ENCODE data around the gene OR1I1.

OR1I1 gene

DNA sequence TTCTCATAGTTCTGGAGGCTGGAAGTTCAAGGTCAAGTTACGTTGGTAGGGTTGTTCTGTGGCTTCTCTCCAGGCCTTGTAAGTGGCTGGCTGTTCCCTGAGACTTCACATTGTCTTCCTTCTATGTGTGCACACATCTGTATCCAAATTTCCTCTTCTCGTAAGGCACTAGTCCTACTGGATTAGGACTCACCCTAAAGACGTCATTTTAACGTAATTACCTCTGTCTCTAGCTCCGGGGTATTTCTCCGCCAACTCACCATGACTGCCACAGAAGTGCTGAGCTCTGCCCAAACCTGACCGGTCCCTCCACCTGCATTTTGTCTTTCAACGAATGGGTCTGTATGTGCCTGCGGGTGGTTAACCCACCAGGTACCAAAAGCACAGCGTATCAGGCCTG lies 16.4 kb downstream of the OR1I1 start:
- DNase-seq (ENCODE audit: low read depth in 2 of 2), result no peak

DNA sequence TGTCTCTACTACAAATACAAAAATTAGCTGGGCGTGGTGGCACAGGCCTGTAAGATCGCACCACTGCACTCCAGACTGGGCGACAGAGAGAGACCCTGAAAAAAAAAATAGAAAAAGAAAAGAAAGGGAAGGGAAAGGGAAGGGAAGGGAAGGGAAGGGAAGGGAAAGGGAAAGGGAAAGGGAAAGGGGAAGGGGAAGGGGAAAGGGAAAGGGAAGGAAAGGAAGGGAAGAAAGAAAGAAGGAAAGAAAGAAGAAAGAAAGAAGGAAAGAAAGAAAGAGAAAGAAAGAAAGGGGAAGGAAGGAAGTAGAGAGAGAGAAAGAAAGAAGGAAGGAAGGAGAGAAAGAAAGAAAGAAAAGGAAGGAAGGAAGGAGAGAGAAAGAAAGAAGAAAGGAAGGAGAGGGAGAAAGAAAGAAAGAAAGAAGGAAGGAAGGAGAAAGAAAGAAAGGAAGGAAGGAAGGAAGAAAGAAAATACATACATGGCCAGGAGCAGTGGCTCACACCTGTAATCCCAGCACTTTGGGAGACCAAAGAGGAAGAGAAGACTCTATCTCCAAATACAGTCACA lies 17.1 kb downstream of the OR1I1 start:
- DNase-seq (ENCODE audit: low read depth in 2 of 2), result no peak

DNA sequence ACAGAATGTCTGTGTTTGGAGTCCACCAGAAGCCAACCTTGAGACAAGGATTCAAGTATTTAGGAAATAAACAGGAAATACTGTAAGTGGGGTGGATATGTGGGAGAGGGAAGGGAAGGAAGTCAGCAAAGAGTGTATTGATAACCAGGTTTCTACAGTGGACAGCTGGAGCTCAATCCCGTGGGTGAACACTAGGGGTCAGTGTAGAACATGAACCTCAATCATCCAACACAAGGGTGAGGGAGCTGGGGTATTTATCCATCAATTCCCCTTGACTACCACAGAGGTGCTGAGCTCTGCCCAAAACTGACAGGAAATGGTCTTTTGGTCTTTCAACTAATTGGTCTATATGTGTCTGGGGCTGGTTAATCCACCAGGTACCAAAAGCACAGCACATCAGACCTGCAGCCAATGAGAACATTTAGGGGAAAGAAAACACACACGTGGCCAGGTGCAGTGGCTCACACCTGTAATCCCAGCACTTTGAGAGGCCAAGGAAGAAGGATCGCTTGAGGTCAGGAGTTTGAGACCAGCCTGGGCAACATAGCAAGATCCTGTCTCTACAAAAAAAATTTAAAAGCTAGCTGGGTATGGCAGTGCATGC lies 19.6 kb downstream of the OR1I1 start:
- no peak for DNase-seq (ENCODE audit: low read depth in 2 of 2)

DNA sequence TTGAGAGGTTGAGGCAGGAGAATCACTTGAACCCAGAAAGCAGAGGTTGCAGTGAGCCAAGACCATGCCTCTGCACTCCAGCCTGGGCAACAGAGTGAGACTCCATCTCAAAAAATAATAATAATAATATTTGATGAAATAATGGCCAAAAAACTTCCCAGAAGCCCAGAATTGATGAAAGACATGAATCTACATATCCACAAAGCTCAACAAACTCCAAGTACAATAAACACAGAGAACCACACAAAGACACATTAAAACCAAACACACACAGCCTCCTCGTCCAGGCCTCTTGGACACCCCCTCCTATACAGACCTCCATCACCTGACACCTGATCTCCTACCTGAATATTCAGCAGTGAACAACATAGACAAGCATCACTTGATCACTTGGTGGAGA lies 22.0 kb downstream of the OR1I1 start:
- DNase-seq (ENCODE audit: low read depth in 2 of 2), result no peak

DNA sequence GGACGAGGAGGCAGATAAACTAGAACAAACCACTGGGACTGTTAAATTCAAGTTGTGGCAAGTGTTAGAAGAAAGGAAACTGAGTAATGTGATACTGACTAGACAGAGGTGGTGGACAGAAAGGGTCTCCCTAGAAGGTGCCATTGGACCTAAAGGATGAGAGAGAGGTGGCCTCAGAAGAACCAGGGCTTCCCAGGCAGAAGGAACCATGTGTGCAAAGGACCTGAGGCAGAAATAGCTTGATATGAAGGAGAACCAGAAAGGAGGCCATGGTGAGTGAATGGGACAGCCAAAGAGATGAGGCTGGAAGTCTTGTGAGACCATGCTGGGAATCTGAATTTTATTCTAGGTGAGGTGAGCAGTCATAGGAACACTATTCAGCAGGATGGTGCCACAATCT lies 22.4 kb downstream of the OR1I1 start:
- DNase-seq (ENCODE audit: low read depth in 2 of 2), result no peak

DNA sequence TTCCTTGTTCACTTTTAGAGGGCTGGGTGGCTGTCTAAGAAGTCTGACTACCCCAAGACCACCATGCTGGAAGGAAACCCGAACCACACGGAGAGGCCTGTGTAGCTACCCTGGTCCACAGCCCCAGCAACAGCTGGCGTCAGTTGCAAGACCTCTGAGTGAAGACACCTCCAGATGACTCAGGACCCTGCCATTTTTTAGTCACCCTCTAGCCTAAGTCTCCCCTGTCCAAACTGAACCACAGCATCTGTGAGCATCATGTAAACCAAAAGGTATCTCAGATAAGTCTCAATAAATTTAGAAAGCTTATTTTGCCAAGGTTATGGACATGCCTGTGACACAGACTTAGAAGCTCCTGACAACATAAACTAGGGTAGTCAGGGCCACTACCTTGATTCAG lies 23.0 kb downstream of the OR1I1 start:
- DNase-seq (ENCODE audit: low read depth in 2 of 2), result no peak

DNA sequence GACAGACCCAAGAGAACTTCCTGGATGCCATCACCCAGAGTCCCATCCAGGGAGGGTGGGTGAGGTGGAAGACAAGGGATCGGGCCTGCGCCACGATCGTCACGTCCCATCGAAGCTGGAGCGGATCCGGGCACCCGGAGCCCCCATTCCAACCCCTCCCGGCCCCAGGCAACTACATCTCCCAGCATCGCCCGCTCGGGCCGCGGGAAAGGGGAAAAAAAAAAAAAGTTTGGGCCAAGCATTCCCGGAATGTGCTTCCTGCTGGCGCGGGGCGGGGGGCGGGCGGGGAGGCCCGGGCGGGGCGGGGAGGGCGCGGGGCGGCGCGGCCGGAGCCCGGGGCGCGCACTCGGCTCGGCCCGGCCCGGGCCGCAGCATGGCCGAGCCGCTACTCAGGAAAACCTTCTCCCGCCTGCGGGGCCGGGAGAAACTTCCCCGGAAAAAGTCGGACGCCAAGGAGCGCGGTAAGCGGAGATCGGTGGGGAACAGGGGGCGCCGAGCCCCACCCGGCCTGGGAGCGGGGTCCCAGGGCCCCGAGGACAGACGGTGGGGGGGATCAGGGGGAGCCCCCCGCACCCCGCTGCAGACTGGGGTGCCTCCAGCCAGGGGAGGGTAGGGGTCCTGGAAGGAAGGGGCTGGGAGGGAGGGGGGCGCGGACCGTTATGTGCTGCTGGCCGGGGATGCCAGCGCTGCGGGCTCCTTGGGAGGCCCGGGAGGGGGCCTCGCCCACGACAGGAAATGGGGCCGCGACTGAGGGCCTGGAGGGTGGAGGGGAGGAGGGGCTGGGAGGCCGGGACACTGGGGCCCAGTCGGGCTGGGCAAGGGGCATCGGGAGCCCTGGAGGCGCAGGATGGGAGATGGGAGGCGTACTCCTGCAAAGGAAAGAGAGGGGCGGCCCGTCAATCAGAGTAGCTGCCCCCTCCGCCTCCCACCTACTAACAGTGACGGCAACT lies 25.3 kb downstream of the OR1I1 start, which contains the start of gene SYDE1:
TSS of gene SYDE1 (plus strand) at position 341 of the 950 bp plus-strand sequence. CDS start at position 374, 33 bp downstream.
- no peak for DNase-seq (ENCODE audit: low read depth in 2 of 2)

DNA sequence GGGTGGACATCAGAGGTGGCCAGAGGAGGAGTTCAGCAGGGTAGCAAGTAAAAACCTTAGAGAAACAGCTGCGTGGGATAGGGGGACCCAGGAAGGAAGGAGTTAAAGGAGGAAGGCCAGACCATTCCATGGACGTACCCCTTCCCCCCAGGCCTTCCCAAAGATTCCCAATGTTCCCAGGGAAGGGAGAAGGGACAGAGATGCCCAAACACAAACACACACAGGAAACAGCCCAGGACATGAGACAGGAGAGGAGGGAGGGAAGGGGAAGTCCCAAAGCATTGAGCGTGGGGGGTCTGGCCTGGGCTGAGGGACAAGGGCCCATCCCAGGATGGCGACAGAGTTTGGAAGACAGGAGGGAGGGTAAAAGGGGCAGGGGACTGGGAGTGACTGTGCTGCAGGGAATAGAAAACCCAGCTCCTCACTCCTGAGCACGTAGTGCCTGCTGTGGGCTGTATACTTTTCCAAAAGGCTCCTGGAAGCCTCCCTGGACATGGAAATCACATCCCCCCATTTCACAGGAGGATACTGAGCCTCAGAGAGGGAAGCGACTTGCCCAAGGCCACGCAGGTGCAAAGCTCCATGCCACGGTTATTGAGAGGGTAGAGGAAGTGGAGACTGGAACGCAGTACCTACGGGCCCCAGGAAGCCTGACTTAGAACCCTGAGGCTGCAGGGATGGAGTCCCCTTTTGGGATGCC lies 26.3 kb downstream of the OR1I1 start:
- no peak for DNase-seq (ENCODE audit: low read depth in 2 of 2)

DNA sequence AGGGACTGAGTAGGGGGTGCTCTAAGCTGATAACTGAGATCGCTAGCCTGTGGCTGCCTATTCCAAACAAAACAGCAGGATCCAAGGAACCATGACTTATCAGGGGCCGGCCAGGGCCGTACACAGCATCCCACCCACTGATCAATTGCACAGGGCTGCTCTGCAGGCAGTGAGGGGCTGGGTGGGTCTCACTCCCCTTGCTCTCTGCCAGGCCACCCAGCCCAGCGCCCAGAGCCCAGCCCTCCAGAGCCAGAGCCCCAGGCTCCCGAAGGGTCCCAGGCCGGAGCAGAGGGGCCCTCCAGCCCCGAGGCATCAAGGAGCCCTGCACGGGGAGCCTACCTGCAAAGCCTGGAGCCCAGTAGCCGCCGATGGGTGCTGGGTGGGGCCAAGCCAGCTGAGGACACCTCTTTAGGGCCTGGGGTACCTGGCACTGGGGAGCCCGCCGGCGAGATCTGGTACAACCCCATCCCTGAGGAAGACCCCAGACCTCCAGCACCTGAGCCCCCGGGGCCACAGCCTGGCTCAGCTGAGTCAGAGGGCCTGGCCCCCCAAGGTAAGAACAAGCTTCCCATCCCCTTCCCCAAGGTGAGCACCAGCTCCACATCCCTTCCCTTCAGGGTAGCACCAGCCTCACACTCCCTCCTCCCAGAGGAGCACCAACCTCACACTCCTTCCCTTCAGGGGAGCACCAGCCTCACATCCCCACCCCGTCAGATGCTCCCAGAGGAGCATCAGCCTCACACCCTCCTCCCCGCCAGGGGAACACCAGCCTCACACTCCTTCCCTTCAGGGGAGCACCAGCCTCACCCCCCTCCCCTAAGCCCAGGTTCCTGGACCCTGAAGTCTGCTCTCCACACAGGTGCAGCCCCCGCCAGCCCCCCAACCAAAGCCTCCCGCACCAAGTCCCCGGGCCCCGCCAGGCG lies 27.1 kb downstream of the OR1I1 start:
- DNase-seq (ENCODE audit: low read depth in 2 of 2), result no peak

DNA sequence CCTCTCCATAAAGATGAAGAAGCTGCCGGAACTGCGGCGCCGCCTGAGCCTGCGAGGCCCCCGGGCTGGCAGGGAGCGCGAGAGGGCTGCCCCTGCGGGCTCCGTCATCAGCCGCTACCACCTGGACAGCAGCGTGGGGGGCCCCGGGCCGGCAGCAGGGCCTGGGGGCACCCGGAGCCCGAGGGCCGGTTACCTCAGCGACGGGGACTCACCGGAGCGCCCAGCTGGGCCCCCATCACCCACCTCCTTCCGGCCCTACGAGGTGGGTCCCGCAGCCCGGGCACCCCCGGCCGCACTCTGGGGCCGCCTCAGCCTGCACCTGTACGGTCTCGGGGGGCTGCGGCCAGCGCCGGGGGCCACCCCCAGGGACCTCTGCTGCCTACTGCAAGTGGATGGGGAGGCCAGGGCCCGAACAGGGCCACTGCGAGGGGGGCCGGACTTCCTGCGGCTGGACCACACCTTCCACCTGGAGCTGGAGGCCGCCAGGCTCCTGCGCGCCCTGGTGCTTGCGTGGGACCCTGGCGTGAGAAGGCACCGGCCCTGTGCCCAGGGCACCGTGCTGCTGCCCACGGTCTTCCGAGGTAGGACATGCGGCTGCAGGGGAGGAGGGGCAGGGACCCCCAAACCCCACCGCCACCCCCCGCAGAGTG lies 27.9 kb downstream of the OR1I1 start:
- no peak for DNase-seq (ENCODE audit: low read depth in 2 of 2)

DNA sequence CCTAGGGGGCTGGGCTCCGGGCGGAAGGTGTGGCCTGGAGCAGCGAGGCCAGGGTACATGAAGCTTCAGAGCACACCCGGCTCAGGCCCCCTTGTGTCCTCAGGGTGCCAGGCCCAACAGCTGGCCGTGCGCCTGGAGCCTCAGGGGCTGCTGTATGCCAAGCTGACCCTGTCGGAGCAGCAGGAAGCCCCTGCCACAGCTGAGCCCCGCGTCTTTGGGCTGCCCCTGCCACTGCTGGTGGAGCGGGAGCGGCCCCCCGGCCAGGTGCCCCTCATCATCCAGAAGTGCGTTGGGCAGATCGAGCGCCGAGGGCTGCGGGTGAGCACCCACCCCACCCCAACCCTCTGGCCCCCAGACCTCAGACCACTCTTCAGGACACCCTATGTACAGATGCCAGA lies 28.4 kb downstream of the OR1I1 start:
- DNase-seq (ENCODE audit: low read depth in 2 of 2), result no peak

DNA sequence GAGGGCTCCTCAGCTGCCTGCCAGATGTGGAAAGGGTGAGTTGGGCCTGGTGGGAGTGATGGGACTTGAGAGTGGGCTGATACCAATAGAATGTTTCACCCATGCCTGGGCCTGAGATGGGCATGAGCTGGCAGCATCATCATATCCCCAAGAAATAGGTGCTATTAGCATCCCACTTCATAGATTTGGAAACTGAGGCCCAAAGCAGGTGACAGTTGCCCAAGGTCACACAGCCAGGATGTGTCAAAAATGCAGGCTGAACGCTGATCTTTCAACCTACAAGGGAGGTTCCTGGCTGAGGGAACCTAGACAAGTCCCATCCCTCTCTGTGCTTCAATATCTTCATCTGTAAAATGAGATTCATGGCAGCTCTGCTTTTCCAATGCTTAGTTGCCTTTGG lies 29.7 kb downstream of the OR1I1 start:
- DNase-seq (ENCODE audit: low read depth in 2 of 2), result no peak

DNA sequence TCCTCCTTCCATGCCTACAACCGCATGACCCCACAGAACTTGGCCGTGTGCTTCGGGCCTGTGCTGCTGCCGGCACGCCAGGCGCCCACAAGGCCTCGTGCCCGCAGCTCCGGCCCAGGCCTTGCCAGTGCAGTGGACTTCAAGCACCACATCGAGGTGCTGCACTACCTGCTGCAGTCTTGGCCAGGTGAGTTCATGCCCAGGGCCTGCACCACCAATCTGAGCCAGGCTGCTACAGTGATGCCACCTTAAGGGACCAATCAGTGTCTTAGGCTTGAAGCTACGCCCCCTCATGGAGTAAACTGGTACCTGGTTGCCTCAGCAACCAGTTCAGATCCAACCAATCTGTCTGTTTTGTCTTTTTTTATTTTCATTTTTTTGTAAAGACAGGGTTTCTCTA lies 30.4 kb downstream of the OR1I1 start:
- DNase-seq (ENCODE audit: low read depth in 2 of 2), result no peak

DNA sequence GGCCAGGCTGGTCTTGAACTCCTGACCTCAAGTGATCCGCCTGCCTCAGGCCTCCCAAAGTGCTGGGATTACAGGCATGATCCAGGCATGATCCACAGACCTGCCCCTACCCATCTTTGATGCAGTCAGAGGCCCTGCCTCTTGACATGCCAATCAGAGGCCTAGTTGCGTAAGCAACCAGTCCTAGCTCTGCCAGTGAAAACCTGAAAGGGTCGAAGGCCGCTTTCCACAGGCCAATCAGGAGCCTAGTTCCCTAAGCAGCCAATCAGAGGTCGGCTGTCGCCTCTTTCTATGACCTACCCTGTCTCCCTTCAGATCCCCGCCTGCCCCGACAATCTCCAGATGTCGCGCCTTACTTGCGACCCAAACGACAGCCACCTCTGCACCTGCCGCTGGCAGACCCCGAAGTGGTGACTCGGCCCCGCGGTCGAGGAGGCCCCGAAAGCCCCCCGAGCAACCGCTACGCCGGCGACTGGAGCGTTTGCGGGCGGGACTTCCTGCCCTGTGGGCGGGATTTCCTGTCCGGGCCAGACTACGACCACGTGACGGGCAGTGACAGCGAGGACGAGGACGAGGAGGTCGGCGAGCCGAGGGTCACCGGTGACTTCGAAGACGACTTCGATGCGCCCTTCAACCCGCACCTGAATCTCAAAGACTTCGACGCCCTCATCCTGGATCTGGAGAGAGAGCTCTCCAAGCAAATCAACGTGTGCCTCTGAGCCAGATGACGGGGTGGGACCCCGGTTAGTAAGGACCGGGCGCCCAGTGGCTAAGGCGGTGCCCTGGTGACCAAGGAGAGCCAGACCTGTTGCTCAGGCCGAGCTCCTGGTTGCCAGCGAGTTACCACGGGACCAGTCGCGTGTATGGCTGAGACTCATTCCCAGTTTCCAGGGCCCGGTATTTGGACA lies 31.5 kb downstream of the OR1I1 start:
- no peak for DNase-seq (ENCODE audit: low read depth in 2 of 2)

DNA sequence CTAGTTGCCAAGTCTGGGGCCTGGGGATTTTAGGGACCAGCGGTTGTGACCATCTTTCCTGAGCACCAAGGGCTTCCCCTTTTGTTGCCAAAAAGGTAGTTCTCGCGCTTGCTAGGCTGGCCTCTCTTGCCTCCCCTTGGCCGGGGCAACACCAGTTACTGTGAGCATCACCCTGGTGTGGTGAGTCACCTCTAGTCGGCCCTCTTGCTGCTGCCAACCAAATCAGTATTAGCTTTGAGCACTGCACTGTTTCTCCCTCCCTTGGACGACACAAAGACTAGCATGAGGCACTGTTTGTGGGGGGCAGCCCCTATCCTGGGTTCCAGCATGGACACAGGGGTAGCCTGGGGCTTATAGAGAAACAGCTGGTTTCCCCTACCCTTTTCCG lies 32.1 kb downstream of the OR1I1 start:
- DNase-seq (ENCODE audit: low read depth in 2 of 2), result no peak

DNA sequence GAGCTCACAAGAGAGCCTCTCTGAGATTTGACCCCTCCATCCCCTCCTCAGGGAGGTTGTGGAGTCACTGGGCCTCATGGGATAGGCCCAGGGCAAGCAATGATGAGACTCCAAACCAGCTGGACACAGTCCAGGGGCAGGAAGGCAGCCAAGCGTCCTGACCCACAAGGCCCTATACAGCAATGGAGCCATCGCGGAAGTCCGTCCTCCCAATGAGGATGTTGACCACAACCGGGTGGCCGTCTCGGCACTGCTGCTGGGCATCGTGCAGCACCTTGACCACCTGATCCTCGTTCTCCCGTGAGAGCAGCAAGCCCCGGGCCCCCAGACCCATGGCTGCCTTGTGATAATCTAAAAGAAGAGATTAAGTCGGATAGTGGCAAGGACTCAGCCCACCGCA lies 33.1 kb downstream of the OR1I1 start:
- no peak for DNase-seq (ENCODE audit: low read depth in 2 of 2)

DNA sequence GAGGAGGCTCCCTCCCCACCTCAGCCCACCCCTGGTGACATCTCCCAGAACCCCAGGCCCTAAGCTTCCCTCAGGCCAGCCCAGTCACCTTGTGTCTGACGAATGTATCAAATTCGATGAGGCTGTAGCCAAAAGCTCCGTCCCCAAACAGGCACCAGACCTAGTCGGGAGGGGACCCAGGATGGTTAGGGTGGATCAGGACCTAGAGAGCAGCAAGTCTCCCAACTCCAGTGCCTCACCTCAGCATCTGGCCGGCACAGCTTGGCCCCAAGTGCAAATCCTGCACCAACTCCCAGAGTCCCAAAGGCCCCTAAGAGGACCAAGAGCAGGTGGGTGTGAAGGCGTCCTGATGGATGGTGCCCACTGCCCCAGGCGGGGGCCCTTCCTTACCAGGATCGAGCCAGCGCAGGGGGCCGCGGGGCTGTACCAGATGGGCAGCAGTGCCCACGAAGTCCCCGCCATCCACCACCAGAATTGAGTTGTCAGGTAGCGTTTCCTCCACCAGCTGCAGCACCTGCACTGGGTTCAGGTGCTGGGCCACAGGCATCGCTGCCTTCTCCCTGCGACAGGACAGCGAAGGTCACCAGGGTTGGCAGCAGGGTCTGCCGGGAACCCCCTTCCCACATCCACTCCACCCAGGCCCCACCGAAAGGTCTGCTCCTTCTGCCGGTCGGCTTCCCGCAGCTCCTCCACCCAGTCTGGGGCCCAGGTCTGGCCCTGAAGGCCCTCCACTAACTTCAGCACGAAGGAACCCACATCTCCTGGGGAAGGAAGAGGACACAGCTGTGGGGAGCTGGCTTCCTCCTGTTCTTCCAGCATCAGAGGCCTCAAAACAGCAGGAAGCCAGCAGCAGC lies 34.0 kb downstream of the OR1I1 start:
- DNase-seq (ENCODE audit: low read depth in 2 of 2), result no peak

DNA sequence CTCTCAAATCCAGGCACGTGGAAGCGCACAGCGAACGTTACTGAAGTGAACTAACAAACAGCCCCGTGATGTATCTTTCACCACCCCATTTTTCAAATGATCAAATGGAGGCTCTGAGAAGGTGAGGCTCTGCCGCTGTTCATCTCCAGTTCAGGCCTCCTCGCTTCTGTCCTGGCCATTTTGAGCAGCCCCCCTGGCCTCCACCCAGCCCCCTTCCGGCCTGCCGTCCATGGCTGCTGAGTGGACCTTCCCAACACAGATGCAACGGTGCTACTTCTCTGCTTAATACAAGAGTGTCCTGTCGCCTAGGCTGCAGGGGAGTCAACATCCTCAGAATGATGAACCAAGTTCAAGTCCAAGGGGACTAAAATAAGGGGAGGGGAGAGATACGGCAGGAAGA lies 34.8 kb downstream of the OR1I1 start:
- no peak for DNase-seq (ENCODE audit: low read depth in 2 of 2)

DNA sequence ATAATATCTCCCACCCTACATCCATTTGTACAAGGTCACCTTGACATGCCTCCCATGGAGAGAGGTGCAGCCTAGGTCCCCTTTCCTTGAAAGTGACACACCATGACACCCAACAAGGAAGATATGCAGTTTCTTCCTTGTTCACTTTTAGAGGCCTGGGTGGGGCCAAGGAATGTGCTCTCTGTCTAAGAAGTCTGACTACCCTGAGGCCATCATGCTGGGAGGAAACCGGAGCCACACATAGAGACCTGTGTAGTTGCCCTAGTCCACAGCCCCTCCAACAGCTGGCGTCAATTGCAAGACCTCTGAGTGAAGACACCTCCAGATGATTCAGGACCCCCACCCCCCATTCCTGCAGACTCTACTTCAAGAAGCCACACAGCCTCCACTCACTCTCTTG lies 36.2 kb downstream of the OR1I1 start:
- no peak for DNase-seq (ENCODE audit: low read depth in 2 of 2)
